HEK293T (cell line): ENCODE data around the gene CACNA1F.

Source experiments
- ELF4 ChIP-seq: fragments of 450-650 bp; IDR thresholded peaks from 2 replicates; pipeline ENCODE4 v1.6.1; 2017; ENCODE audit warnings: antibody characterized with exemption
- FOXA1 ChIP-seq: fragments of 450-650 bp; IDR thresholded peaks from 2 replicates; pipeline ENCODE4 v1.6.1; 2016; ENCODE audit warnings: mild to moderate bottlenecking
- FOXM1 ChIP-seq: fragments of 450-650 bp; IDR thresholded peaks from 2 replicates; pipeline ENCODE4 v1.6.1; 2017; ENCODE audit warnings: mild to moderate bottlenecking, borderline replicate concordance
- NFRKB ChIP-seq: fragments of 450-650 bp; IDR thresholded peaks from 2 replicates; pipeline ENCODE4 v1.6.1; 2016; ENCODE audit warnings: mild to moderate bottlenecking, moderate library complexity
- SP1 ChIP-seq: fragments of 450-650 bp; IDR thresholded peaks from 2 replicates; pipeline ENCODE4 v1.6.1; 2017
- SUZ12 ChIP-seq: fragments of 450-650 bp; IDR thresholded peaks from 2 replicates; pipeline ENCODE4 v1.6.1; 2016; ENCODE audit warnings: mild to moderate bottlenecking

DNA sequence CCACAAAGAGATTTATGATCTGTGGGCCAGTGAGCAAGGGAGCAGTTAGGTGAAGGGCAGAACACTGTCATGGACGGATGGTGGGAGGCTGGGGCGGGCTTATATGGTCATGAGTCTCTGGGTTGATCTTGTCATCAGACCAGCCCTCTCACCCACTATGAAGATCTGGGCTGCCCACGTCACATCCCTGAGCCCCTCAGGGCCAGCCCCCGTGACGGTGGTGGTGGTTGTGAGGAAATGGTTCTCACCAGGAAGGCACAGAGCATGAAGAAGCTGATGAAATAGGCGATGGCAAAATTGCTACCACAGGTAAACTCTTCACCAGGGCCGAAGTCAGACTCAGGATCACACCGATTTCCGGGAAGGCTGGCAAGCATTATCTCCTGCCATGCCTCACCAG lies 22.1 kb downstream of the CACNA1F start:
- TF ChIP-seq SP1 (no peak), FOXM1 (no peak), ELF4 (no peak), SUZ12 (no peak), NFRKB (no peak), FOXA1 (no peak)
